ENCODE results near the gene GAS6. TPM values are rescaled to one million over a fixed set of nuclear protein-coding genes. Genes with fewer than 3 reads are reported as not detected.

The GAS6 gene
- total RNA-seq, 1 donor from 2014 or later: 42.9 TPM

DNA sequence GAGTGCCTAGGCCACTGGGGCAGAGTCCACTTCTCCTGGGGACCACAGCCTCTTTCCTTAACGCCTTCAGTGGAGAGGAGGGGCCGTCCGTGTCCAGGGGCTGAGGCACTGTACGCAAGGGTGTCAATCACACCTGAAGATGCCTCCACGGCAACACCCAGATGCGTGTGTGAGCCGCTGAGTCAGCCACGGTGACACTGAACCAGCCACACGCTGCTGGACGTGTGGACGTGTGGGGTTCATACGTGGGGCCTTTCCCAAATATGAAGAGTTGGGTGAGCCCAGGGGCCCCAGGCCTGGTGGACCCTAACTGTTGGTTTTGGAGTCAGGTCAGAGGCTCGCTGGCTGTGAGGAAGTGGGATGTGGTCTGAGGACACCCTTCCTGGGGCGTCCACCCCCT is 53.2 kb downstream of the GAS6 start:
- Mint-ChIP-seq H3K27me3 (no peaks in the 10 kb centered on the region), H3K4me3 (no peak overlapping the region), H3K27ac (no peak overlapping the region), H3K36me3 (no peaks in the 10 kb centered on the region), H3K9me3 (no peaks in the 10 kb centered on the region), H3K4me1 (ENCODE audit: unreplicated experiment) (no peaks in the 10 kb centered on the region)
- no peak for DNase-seq (ENCODE audit: extremely low spot score, unreplicated experiment)
- TF ChIP-seq, protein P1, sequence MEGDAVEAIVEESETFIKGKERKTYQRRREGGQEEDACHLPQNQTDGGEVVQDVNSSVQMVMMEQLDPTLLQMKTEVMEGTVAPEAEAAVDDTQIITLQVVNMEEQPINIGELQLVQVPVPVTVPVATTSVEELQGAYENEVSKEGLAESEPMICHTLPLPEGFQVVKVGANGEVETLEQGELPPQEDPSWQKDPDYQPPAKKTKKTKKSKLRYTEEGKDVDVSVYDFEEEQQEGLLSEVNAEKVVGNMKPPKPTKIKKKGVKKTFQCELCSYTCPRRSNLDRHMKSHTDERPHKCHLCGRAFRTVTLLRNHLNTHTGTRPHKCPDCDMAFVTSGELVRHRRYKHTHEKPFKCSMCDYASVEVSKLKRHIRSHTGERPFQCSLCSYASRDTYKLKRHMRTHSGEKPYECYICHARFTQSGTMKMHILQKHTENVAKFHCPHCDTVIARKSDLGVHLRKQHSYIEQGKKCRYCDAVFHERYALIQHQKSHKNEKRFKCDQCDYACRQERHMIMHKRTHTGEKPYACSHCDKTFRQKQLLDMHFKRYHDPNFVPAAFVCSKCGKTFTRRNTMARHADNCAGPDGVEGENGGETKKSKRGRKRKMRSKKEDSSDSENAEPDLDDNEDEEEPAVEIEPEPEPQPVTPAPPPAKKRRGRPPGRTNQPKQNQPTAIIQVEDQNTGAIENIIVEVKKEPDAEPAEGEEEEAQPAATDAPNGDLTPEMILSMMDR (conservative IDR thresholded peaks at IDR 0.05): no peak

DNA sequence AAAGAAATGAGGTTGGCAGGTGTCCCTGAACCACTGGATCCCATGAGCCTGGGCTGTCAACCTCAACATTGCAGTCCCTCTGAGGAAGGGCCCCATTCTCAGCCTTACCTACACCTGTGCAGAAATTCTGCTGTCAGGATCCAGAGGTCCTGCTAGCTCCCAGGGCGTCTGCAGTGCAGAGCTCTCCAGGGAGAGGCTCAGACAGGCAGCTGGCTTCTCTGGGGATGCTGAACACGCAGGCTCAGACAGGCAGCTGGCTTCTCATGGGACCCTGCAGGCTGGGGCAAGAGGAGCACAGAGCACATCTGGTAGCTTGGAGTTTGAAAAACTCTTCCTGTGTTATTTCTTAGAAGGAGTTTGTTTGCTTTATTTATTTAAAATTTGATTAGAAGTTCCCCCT is 53.9 kb downstream of the GAS6 start:
- Mint-ChIP-seq H3K9me3 (no peaks in the 10 kb centered on the region), H3K4me1 (ENCODE audit: unreplicated experiment) (no peaks in the 10 kb centered on the region), H3K27ac (no peak overlapping the region), H3K27me3 (no peaks in the 10 kb centered on the region), H3K36me3 (no peaks in the 10 kb centered on the region), H3K4me3 (no peak overlapping the region)
- TF ChIP-seq, protein P1 (conservative IDR thresholded peaks at IDR 0.05): no peak
- no peak for DNase-seq (ENCODE audit: extremely low spot score, unreplicated experiment)

DNA sequence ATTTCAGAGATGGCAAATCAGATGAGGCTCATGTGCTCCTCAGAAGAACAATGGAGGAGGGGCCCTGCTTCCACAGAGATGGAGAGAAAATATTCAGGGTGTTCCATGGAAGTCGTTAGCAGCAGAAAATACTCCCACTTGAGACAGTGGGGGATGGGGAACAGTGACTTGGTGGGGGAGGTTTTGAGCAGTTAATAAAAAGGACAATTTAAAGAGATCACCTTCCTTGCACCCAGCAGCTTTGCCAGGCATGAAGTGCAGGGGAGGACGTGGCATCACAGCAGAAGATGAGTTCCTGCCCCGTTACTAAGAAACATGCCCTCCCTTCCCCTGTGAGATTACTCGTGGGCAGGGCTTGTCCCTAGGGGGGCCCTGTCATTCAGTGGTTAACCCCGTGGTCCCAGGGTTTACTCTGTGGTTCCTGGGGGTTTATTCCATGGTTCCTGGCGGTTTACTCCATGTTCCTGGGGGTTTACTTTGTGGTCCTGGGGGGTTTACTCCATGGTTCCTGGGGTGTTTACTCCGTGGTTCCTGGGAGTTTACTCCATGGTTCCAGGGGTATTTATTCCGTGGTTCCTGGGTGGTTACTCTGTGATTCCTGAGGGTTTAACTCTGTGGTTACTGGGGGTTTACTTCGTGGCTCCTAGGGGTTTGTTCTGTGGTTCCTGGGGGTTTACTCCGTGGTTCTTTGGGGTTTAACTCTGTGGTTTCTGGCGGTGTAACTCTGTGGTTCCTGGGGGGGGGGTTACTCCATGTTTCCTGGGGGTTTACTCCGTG is 55.6 kb downstream of the GAS6 start:
- Mint-ChIP-seq H3K27ac (no peak overlapping the region), H3K27me3 (no peaks in the 10 kb centered on the region)

DNA sequence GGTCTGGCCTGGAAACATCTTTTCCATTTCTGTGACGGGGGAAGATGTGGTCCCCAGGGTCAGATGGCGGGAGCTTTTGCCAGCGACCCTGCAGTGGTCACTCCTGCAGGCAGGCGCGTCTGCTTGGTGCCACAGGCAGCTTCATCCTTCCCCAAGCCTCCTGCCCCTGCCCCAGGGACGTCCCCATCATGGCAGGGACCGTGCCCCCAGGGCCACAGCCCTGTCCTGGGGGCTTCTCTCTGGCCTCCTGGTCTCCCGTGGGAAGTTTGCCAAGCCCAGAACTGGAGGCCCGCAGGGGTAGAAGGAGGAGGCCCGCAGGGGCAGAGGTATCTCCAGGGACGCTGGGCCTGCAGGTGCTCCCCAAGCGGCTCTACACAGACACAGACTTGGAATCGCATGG is 57.4 kb downstream of the GAS6 start:
- TF ChIP-seq, protein P1 (conservative IDR thresholded peaks at IDR 0.05): no peak
- H3K27ac Mint-ChIP-seq: no peak overlapping the region
- H3K4me3 Mint-ChIP-seq: no peak overlapping the region
- no peaks in the 10 kb centered on the region for H3K4me1 Mint-ChIP-seq (ENCODE audit: unreplicated experiment)
- no peaks in the 10 kb centered on the region for H3K27me3 Mint-ChIP-seq
- DNase-seq (ENCODE audit: extremely low spot score, unreplicated experiment): no peak
- H3K36me3 Mint-ChIP-seq: no peaks in the 10 kb centered on the region
- no peaks in the 10 kb centered on the region for H3K9me3 Mint-ChIP-seq

More for the DNA sequence above, 55.6 kb downstream of the GAS6 start:
- no peak overlapping the region for H3K4me3 Mint-ChIP-seq
- TF ChIP-seq, protein P1 (conservative IDR thresholded peaks at IDR 0.05): no peak
- H3K36me3 Mint-ChIP-seq: no peaks in the 10 kb centered on the region
- H3K9me3 Mint-ChIP-seq: no peaks in the 10 kb centered on the region
- H3K4me1 Mint-ChIP-seq (ENCODE audit: unreplicated experiment): no peaks in the 10 kb centered on the region
- DNase-seq (ENCODE audit: extremely low spot score, unreplicated experiment): no peak

DNA sequence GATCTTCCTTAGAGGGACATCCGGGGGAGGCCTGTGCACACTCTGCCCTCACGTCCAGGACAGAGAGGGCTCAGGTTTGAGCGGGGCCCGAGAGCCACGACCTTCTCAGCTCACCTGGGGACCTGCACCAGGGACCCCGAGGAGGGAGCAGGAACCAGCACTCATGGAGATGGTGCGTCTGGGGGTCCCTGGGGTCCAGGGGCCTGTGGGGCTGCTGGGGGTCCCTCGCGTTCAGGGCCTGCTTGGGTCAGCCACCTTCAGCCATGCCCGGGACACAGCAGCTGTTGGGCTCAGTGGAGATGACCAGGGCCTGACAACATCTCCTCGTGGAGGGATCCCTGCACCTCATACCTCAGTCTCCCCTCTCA is 57.8 kb downstream of the GAS6 start:
- Mint-ChIP-seq H3K9me3 (no peaks in the 10 kb centered on the region), H3K36me3 (no peaks in the 10 kb centered on the region), H3K27me3 (no peaks in the 10 kb centered on the region), H3K4me3 (no peak overlapping the region), H3K4me1 (ENCODE audit: unreplicated experiment) (no peaks in the 10 kb centered on the region), H3K27ac (no peak overlapping the region)
- no peak for DNase-seq (ENCODE audit: extremely low spot score, unreplicated experiment)
- TF ChIP-seq, protein P1 (conservative IDR thresholded peaks at IDR 0.05): no peak

All from type B pancreatic cell (in vitro differentiated cells).